Smooth muscle cell of bladder (primary cell): ENCODE data around the gene GPATCH3. TPM values are rescaled to one million over a fixed set of nuclear protein-coding genes. Genes with fewer than 3 reads are reported as not detected.

Experiments
- total RNA-seq: library from RNA; depleted of rRNA; stranded (reverse); fragments of >200 nt; gene quantifications from 2 replicates; pipeline ENCODE4 v1.2.3, GENCODE V29; 2014

Gene GPATCH3, protein sequence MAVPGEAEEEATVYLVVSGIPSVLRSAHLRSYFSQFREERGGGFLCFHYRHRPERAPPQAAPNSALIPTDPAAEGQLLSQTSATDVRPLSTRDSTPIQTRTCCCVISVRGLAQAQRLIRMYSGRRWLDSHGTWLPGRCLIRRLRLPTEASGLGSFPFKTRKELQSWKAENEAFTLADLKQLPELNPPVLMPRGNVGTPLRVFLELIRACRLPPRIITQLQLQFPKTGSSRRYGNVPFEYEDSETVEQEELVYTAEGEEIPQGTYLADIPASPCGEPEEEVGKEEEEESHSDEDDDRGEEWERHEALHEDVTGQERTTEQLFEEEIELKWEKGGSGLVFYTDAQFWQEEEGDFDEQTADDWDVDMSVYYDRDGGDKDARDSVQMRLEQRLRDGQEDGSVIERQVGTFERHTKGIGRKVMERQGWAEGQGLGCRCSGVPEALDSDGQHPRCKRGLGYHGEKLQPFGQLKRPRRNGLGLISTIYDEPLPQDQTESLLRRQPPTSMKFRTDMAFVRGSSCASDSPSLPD
- 8.4 and 10.1 TPM in 2 replicates for total RNA-seq

DNA sequence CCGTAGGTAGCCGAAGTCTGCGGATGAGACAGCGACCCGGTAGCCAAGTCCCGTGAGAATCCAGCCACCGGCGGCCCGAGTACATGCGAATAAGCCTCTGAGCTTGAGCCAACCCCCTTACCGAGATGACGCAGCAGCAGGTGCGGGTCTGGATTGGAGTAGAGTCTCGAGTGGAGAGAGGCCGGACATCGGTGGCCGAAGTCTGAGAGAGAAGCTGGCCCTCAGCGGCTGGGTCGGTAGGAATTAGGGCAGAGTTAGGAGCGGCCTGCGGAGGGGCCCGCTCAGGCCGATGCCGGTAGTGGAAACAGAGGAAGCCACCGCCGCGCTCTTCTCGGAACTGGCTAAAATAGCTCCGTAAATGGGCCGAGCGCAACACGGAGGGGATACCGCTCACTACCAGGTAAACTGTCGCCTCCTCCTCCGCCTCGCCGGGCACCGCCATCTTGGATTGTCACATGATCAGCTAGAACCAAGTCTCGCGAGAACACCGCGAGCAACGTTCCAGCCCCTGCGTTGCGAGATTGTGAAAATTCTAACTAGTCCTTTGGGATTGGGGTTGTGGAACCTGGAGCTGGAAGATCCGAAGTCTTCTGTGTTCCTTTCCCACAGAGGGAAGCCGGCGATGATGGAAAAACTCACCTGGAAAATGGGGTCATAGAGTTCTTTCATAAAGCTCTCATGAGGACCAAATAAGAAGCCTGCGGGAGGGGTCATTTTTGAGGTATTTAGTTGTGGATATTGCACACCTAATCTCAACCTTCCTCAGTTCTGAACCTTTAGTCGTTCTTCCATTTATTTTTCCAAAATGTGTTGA is at the start of gene GPATCH3:
Gene GPATCH3, minus strand, starts transcription at position 467 of the 814 bp plus-strand sequence. Its CDS starts 25 bp downstream, at position 442.

GRCh38 chr1:26921540-26922430 is 21.5 kb upstream of the GPATCH3 start, which contains the start of gene NUDC:
TSS of gene NUDC (plus strand) at chr1:26921743. CDS start at chr1:26921849, 106 bp downstream.

DNA sequence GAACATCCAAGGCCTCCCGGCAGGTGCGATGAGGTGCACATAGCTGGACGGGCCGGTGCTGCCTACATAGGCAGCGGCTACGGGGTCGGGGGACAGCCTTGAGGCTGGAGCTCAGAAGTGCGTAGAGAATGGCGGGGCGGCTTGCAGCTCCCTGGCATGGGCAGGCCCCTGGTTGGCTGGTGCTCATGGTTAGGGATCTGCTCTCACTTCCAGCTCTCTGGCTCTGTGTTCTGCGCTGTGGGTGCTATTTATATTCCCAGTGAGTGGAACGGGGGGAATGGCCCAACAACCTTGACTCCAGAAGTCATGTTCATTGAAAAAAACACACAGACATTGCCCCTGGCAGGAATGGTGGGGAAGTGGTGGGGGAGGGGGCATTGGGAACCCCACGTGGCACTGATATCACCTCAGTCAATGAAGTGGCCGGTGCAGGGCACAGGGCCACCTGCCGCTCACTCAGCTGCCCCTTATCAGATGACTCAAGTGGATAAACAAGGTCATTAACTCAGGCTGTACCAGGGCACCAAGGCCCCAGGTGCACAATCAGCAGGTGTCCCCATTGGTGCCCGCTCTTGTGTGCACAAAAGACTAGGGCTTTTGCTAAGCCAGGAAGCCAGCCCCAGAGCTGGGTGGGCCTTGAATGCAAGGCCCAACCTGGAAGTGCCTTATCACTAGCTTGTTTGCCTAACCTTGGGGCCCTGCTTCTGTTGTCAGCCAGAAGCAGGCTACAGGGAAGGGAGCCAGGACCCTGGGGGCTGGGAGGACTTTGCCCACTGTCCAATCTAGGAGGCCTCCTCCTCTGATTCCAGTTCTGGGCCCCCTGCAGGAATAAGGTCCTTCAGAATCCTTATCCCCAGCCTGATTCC is 13.7 kb upstream of the GPATCH3 start, which contains the start of gene NR0B2:
Gene NR0B2, minus strand, starts transcription at position 222 of the 866 bp plus-strand sequence. Its CDS starts 35 bp downstream, at position 187.

GRCh38 chr1:26889551-26890466 is 10.5 kb downstream of the GPATCH3 start, which contains the start of gene GPN2:
TSS of gene GPN2 (minus strand) at chr1:26890283. CDS start at chr1:26890096, 187 bp downstream.

DNA sequence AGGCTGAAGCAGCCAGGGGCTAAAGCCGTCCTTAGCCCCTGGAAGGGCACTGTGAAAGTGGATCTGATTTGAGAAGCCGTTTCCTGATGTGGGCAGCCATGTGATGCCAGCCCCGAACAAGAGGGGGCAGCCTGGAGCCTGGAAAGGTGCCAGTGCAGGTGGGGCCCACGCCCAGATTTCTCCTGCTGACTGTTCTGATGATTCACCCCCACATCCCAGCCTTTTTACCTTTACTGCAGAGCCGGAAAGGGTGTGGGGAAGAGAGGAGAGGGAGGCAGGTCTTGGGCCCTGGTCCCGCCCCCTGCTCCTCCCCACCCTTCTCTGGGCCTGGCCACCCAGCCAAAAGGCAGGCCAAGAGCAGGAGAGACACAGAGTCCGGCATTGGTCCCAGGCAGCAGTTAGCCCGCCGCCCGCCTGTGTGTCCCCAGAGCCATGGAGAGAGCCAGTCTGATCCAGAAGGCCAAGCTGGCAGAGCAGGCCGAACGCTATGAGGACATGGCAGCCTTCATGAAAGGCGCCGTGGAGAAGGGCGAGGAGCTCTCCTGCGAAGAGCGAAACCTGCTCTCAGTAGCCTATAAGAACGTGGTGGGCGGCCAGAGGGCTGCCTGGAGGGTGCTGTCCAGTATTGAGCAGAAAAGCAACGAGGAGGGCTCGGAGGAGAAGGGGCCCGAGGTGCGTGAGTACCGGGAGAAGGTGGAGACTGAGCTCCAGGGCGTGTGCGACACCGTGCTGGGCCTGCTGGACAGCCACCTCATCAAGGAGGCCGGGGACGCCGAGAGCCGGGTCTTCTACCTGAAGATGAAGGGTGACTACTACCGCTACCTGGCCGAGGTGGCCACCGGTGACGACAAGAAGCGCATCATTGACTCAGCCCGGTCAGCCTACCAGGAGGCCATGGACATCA is 37.2 kb downstream of the GPATCH3 start, which contains the start of gene SFN:
Gene SFN, plus strand, starts transcription at position 369 of the 904 bp plus-strand sequence. Its CDS starts 64 bp downstream, at position 433.

Other genes with a start within 250 kb of the GPATCH3 start
- 6.5 and 9.7 TPM in 2 replicates for gene ARID1A, start 204.5 kb downstream of the GPATCH3 start, total RNA-seq
- 18.1 and 22.2 TPM in 2 replicates for gene PIGV, start 112.5 kb downstream of the GPATCH3 start, total RNA-seq
- gene ZDHHC18, start 73.8 kb downstream of the GPATCH3 start, total RNA-seq: 4.4 and 5.1 TPM in 2 replicates
- 0.28 TPM in 2 replicates for gene SFN, start 37.3 kb downstream of the GPATCH3 start, total RNA-seq
- gene GPN2, start 10.2 kb downstream of the GPATCH3 start, total RNA-seq: 11.1 and 12.1 TPM in 2 replicates
- gene NR0B2, start 13.5 kb upstream of the GPATCH3 start, total RNA-seq: not detected in 2 replicates
- gene NUDC, start 21.3 kb upstream of the GPATCH3 start, total RNA-seq: 21.5 and 31.8 TPM in 2 replicates
- gene KDF1, start 60.0 kb upstream of the GPATCH3 start, total RNA-seq: not detected in 2 replicates
- gene TRNP1, start 93.2 kb upstream of the GPATCH3 start, total RNA-seq: 9.7 and 15.7 TPM in 2 replicates
- gene TENT5B, start 112.4 kb upstream of the GPATCH3 start, total RNA-seq: 1.1 and 1.9 TPM in 2 replicates